T47D (cell line): Measurements from ENCODE around the gene UTP3.
"Not testable (repeated sequence)": the region's sequence is repeated elsewhere in the genome, so short reads cannot be mapped to it uniquely, and the experiment has no call there.

Experiments used
- DNase-seq, 2 experiments: peaks; one replicate each; pipeline versions ENCODE4 v3.0.0 to v3.0.0-alpha.2; 2011 to 2012; ENCODE audit warnings: low read depth in 1 of 2, low spot score in 1 of 2
- JUND ChIP-seq: IDR thresholded peaks from 2 replicates; pipeline ENCODE4 v1.6.1; 2012; ENCODE audit warnings: low read depth
- in situ Hi-C: cut with HindIII; loops from 2 replicates; pipeline ENCODE4 v1.10.0; 2016; ENCODE audit warnings: low sequenced_read_pairs, low pct_unique_long_range_greater_than_20kb

Gene UTP3

DNA sequence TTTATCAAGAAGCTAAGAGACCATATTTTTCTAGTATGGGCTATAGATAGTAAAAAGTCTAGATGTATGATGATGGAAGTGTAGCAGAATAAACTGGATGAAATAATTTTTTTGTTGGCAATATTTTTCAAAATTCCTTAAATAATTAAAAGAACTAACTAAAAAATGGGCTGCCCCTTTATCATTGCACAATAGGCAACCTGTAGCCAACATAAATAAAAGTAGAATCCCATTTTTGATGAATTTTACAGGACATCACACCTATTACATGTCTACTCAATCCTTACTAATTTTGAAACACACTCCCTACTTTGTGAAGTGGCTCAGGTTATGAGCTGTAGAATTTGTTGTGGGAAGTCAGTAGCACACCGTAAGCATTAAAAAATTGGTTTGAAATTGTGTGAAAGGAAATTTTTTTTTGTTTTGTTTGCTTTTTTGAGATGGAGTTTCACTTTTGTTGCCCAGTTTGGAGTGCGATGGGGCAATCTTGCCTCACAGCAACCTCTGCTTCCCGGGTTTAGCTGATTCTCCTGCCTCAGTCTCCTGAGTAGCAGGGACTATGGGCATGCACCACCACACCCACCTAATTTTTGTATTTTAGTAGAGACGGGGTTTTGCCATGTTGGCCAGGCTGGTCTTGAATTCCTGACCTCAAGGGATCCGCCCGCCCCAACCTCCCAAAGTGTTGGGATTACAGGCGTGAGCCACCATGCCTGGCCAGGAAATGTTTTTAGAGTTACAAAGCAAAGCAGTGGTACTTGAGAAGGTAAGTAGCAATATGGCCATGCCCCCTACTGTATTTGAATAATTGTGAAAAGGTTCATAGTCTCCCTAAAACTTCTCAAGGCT, 24.5 kb downstream of the UTP3 start:
- no peak for TF ChIP-seq JUND
- in situ Hi-C loops, result no loop called here
- DNase-seq, result no peak

DNA sequence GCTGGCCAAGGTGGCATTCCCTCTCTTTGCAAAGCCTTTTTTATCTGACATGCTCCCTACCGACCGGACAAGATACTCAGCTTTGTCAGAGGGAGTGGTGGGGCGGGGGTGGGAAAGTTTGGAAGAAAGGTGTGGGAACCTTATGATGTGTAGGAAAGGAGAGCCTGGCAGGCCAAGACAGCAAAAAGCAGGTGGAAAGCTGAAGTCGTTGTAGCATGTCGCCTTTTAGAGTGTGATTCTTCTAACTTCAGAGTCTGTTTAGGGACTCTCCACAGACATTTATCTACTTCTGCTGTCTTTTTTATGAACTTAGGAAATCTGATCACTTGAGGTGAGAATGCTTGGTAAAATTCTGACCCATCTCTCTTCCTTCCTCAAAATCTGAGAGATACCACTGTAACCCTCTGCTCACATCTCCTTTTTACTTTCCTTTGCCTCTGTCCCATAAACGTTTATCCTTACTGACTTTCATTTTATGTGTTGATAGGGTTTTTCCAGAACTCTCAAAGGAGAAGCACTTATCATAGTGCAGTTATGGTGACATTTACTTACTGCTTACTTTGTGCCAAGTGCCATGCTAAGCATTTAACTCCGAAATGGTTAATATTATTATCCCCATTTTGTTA, 25.2 kb downstream of the UTP3 start:
- in situ Hi-C loops, result no loop called here
- no peak for TF ChIP-seq JUND
- no peak for DNase-seq

DNA sequence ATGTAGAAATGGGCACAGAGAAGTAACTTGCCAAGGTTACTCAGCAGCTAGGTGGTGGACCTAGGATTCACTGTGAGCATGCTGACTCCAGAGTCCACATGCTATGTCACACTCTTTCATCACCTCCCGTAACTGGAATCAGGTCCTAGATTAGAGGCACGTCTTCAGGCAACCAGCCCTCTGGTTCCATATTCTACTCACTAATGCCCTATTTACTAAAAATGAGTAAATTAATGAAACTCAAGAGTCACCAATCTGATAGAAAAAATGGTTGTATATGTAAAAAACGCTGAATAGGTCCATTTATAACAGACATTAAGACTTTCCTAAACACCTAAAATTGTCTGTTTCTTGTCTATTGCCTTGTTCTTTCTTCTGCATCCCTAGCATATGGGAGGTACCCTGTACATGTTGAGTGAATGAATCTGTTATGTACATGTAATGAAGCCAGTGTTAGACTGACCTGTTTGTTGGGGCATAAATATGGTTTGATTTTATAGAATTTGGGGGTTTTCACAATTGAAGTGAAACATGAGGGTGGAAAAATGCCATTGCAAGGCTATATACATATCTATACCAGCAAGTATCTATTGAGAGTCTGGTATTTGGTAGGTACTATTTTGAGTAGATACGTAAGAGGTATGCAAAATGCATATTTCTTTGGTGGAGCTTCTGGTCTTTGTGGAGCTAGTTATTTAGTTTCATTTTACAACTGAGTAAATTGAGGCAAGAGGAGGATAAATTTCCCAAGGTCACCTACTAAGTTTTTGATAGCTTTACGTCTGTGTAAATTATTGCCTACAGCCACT, 26.0 kb downstream of the UTP3 start:
- no peak for TF ChIP-seq JUND
- in situ Hi-C loops, result no loop called here
- DNase-seq, result no peak

DNA sequence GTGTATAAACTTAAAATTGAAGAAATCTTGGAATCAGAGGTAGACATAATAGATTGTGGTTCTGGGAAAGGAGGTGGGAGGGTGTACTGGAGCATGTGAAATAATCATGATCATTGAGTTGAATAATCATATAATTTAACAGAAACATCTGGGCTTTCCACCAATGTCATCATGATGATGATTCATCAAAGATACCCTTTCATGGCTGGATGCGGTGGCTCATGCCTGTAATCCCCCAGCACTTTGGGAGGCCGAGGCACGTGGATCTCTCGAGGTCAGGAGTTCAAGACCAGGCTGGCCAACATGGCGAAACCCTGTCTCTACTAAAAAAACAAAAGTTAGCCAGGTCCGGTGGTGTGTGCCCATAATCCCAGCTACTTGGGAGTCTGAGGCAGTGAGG, 26.8 kb downstream of the UTP3 start:
- DNase-seq, result no peak
- TF ChIP-seq JUND, result no peak
- in situ Hi-C loops, result no loop called here

DNA sequence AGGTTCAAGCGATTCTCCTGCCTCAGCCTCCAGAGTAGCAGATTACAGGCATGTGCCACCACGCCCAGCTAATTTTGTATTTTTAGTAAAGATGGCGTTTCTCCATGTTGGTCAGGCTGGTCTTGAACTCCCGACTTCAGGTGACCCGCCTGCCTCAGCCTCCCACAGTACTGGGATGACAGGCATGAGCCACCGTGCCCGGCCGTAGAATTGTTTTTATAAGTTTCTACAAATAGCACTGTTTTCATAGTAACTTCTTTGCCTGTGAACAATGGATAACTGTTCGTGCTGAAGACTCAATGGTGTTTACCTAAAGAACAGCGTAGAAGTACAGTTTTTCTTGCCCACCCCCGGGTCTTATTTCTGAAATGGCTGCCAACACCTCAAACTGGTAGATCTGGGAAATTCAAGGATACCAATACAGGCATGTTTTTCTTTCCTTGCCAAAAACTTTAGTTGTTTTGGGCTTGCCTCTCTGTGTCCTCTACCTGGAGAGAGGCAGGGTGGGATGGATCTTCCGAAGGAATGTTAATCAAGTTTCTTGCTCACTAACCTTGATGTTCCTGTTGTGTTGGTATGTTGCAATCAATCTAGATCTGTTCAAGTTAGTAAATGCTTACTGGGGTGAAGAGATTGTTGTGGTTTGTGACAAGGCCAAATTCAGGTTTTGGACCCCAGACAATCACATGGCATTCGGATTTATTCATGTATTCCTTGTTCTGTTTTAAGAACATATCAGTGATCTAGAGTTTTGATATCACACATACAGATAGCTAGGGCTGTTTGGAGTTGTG, 30.7 kb downstream of the UTP3 start:
- no peak for DNase-seq
- in situ Hi-C loops, result no loop called here

DNA sequence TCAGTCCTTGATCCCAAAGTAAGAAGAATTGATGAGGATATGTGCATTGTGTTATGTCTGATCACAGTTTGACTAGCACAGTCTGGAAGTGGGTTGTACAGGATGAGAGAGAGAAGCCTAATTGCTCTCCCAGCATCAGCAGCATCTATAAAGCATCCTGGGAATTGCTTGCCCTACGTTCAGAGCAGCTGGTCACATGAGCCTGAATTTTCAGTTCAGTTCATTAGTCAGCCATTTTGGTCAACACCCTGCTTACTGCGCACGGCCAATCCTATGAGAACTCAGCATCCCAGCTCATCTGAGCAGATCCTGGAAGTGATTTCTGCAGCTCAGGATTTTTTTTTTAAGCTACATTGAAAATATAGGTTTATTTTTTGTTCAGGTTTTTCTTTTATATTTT, 33.4 kb downstream of the UTP3 start, which contains the start of gene RUFY3:
Gene RUFY3 (plus strand): TSS at position 218 of the 400 bp plus-strand sequence. CDS start 610 bp downstream, outside the sequence.
- in situ Hi-C loops, result no loop called here
- no peak for DNase-seq
- TF ChIP-seq JUND, result no peak

More for the DNA sequence above, 30.7 kb downstream of the UTP3 start:
- TF ChIP-seq JUND, result no peak

DNA sequence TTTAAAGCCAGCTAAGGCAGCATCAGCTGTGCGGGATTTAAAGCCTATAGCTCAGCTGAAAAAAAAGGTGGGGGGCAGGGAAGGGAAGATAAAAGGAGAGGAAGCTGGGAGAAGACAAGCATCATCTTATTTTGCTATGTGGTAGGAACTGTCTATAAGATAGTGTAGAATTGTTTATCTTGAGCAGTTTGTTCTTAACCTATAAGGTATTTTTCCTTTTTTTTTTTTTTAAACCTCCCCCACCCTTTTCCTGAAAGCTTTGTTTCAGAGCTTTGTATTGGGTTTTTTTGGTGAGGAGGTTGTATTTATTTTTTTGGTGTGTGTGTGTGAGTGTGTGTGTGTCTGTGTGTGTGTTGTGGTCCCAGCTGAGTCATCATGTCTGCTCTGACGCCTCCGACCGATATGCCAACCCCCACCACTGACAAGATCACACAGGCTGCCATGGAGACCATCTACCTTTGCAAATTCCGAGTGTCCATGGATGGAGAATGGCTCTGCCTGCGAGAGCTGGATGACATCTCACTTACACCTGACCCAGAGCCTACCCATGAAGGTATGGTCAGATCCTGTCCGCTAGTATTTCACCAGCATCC, 34.0 kb downstream of the UTP3 start:
- DNase-seq, result no peak

DNA sequence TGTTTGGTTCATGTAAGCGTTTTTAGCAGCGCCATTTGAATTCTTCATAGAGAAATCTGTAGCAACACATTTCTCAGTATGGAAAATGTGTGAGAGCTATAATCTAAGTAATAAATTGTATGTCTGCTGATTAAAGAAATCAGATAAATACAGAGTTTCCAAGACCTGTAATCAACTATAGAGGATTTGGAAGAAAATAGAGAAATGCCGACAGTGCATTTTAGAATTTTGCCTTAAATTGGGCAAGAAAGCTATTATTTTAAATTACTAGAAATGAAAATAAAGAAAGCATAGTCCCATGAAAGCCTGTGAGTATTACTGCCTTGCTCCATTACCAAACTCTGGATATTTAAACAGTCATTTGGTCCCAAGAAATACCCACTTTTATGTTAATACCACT, 36.1 kb downstream of the UTP3 start:
- TF ChIP-seq JUND, result no peak
- in situ Hi-C loops, result no loop called here
- DNase-seq, result no peak

More for the DNA sequence above, 34.0 kb downstream of the UTP3 start:
- in situ Hi-C loops, result no loop called here
- no peak for TF ChIP-seq JUND

DNA sequence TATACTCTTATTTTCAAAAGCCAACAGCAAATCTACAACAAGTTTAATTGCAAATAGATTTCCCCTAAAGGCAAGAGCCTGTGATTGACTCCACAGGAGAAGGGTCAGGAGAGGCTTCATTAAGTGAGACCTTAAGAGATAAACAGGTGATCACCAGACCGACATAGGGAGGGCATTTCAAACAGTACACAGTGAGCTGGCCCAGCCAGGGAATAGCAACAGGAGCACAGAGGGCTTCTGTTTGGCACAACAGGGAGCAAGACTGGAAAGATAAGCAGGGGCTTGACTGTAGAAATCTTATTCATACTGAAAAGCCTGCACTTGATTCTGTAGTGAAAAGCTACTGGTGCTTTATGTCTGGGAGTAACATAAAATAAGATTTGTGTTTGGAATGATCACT, 37.3 kb downstream of the UTP3 start:
- no peak for DNase-seq
- TF ChIP-seq JUND, result no peak

DNA sequence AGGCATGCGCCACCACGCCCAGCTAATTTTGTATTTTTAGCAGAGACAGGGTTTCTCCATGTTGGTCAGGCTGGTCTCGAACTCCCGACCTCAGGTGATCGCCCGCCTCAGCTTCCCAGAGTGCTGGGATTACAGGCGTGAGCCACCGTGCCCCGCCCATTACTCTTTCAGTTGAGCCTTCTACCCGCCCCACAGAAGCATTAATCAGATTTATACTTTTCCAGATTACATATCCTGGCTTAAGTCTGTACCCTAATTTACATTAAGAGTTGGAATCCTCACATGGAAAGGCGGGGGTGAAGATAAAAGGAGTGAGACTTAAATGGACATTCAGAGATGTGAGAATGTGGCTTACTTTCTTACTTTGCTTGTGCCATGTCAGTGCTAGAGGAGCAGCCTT, 38.2 kb downstream of the UTP3 start:
- in situ Hi-C loops, DNase-seq: not testable (repeated sequence)

More for the DNA sequence above, 37.3 kb downstream of the UTP3 start:
- in situ Hi-C loops, result no loop called here

DNA sequence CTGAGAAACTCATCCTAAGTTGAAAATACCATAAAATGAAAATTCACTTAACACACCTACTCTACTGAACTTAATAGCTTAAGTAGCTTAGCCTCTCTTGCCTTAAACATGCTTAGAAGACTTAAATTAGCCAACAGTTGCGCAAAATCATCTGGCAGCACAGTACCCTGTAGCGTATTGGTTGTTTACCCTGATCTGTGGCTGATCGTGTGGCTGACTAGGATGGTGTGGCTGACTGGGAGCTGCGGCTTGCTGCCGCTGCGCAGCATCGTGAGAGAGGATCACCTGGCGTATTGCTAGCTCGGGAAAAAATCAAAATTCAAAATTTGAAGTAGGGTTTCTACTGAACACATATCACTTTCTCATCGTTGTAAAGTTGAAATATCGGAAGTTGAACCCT, 39.8 kb downstream of the UTP3 start:
- no peak for TF ChIP-seq JUND
- no peak for DNase-seq
- in situ Hi-C loops, result no loop called here

DNA sequence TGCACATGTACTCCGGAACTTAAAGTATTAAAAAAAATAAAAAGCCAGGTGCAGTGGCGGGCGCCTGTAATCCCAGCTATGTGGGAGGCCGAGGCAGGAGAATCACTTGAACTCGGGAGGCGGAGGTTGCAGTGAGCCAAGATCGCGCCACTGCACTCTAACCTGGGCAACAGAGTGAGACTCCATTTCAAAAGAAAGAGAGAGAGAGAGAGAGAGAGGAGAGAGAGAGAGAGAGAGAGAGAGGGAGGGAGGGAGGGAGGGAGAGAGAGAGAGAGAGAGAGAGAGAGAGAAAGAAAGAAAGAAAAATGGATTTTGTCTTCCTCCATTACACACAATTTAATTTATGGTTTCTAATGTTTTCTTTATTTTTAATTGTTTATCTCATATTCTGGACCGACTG, 44.5 kb downstream of the UTP3 start:
- DNase-seq, in situ Hi-C loops: not testable (repeated sequence)
